Lower leg skin (tissue), 3 donors: Measurements from ENCODE around the gene PEX11G.

Experiments
- CTCF ChIP-seq, 3 donors: fragments of 450-650 bp; IDR thresholded peaks; one replicate each; pipeline ENCODE4 v1.5.1; 2016; ENCODE audit warnings: antibody characterized with exemption in 3 of 3, mild to moderate bottlenecking in 3 of 3, moderate library complexity in 2 of 3
- POLR2A ChIP-seq, 2 donors: fragments of 450-650 bp; IDR thresholded peaks; one replicate each; pipeline ENCODE4 v1.6.1; 2016 to 2017; ENCODE audit warnings: antibody characterized with exemption in 2 of 2, mild to moderate bottlenecking in 1 of 2, moderate library complexity in 1 of 2

GRCh38 chr19:7458675-7459074 is 30.2 kb downstream of the PEX11G start:
- TF ChIP-seq POLR2A (IDR thresholded peaks at IDR 0.05): no peak
- no peak for TF ChIP-seq CTCF (IDR thresholded peaks at IDR 0.05)
